Gastrocnemius medialis (tissue), 4 donors: Measurements from ENCODE around the gene PPP3CA.

ENCODE experiments used
- POLR2A ChIP-seq, 2 donors: fragments of 450-650 bp; IDR thresholded peaks; one replicate each; pipeline ENCODE4 v1.6.1; 2017; ENCODE audit warnings: antibody characterized with exemption in 2 of 2, mild to moderate bottlenecking in 2 of 2, moderate library complexity in 2 of 2
- TF ChIP-seq, protein P1 (sequence below), 5 experiments: fragments of 450-650 bp in 3 of 5; fragments of 200-600 bp in 2 of 5; sonication (generic) in 2 of 5; IDR thresholded peaks in 4 of 5; conservative IDR thresholded peaks in 1 of 5; 1 replicate in 4 of 5; 2 replicates in 1 of 5; pipeline ENCODE4 v1.5.1; 2016 to 2019; ENCODE audit warnings: antibody characterized with exemption in 5 of 5, mild to moderate bottlenecking in 3 of 5, moderate library complexity in 3 of 5

DNA sequence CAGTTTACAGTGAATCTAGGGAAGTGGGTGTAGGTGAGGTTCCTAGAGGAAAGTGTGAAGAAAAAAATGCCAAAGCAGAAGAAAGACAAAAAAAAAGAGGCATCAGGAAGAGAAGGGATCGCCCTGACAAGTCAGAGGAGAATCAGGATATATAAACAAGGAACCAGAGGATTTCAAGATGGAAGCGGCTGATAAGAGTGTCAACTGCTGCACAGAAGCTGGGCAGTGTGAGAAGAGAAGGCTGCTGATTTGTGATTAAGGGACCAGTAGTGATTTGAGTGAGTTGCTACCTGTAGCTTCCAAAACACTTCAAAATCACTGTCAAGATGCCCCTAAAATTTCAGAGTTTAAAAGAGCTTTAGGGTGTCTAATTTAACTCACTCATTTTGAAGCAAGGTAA lies 258.2 kb downstream of the PPP3CA start:
- TF ChIP-seq POLR2A (IDR thresholded peaks at IDR 0.05): no peak
- TF ChIP-seq, protein P1, sequence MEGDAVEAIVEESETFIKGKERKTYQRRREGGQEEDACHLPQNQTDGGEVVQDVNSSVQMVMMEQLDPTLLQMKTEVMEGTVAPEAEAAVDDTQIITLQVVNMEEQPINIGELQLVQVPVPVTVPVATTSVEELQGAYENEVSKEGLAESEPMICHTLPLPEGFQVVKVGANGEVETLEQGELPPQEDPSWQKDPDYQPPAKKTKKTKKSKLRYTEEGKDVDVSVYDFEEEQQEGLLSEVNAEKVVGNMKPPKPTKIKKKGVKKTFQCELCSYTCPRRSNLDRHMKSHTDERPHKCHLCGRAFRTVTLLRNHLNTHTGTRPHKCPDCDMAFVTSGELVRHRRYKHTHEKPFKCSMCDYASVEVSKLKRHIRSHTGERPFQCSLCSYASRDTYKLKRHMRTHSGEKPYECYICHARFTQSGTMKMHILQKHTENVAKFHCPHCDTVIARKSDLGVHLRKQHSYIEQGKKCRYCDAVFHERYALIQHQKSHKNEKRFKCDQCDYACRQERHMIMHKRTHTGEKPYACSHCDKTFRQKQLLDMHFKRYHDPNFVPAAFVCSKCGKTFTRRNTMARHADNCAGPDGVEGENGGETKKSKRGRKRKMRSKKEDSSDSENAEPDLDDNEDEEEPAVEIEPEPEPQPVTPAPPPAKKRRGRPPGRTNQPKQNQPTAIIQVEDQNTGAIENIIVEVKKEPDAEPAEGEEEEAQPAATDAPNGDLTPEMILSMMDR (IDR thresholded peaks at IDR 0.05 in 4 of 5, conservative IDR thresholded peaks at IDR 0.05 in 1 of 5): no peak
